ENCODE measurements around the gene TCEAL5.
"Not testable (repeated sequence)": the region's sequence is repeated elsewhere in the genome, so short reads cannot be mapped to it uniquely, and the experiment has no call there.

The TCEAL5 gene

GRCh38 chrX:103276581-103277002 lies at the start of gene TCEAL5:
TSS of gene TCEAL5 (minus strand) at chrX:103276750. CDS start at chrX:103274563, 2,187 bp downstream.
- no peak for DNase-seq

GRCh38 chrX:103311399-103311780 lies 34.8 kb upstream of the TCEAL5 start:
- no peak for DNase-seq

DNA sequence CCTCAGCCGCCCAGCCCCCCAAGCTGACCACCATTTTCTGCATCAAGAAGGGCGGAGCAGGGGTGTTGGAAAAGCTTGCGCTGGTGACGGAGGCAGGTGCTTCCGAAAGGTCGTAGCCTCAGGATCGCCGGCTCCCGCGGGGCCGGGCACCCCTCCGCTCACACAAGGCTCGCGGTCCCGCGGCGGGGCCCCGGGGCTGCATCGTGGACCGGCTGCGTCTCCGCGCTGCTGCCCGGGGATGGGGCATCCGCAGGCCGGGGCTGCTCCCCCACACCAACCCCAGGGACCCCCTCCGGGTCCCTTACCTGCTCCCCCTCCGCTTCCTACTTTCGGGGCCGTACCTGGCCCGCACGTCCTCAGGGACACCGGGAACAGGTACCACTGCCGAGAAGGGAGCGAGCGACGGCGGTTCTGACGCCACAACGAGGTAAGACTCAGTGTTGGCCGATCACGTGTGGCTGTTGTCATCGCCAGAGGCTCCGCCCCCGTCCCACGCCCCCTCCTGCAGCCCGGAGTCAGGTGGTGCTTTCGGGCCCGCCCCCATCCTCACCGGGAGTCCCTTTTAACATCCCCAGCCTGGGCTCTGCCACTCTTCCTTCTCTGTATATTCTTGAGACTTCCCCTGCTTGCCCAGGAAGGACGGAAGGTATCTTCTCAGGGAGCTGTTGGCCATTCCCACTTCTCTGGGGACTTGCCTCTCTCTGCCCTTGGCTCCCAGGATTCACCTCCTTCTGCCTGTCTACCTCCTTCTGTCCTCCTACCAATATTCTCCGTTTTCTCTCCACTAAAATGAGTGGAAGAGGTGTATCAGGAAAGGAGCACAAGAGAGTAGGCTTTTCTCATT lies 34.2 kb upstream of the TCEAL5 start, which contains the start of gene BEX2:
Gene BEX2, minus strand, starts transcription at position 436 of the 844 bp plus-strand sequence. CDS start 1,014 bp downstream, outside the sequence.
- peak; percentile 81 to 85 for DNase-seq

DNA sequence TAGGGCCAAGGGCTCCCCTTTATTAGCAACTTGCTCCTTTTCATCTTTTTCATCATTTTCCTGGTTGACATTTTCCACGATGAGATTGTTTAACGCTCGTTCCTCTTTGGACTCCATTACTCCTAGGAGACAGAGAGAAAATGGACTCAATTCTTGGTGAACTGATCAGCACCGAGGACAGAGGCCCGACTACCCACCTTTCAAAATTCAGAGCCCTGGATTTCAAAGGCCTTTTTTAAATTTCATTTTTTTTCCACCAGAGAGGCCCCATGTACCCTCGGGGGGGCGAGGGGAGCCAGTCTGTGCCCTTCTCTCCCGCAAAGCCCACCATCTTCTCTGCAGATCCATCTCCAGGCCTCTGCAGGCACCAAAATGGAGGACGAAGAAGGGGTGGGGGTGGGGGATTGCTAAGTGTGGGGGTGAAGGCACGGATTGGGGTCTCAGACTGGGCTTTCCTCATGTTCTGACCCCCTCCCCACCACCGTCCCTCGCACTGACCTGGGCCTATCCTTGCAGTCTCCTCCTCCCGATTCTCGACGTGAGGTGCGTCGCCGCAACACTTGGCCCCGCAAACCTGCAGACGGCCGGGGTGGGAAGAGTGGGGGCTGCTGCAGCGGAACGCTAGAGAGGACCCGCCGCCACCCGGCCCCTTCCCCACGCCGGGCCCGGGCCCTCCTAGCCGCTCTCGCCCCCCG lies 33.5 kb upstream of the TCEAL5 start:
- DNase-seq: peak in 1 of 2 experiments; percentile 3

DNA sequence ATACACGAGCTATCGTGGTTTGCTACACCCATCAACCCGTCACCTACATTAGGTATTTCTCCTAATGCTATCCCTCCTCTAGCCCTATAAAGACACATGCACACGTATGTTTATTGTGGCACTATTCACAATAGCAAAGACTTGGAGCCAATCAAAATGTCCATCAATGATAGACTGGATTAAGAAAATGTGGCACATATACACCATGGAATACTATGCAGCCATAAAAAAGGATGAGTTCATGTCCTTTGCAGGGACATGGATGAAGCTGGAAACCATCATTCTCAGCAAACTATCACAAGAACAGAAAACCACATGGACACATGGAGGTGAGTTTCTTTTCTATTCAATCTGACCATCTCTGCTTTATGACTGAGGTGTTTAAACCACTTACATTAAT lies 29.1 kb upstream of the TCEAL5 start:
- DNase-seq: not testable (repeated sequence)

- DNase-seq: no peak
Measured at GRCh38 chrX:103304705-103305104, 28.2 kb upstream of the TCEAL5 start.

DNA sequence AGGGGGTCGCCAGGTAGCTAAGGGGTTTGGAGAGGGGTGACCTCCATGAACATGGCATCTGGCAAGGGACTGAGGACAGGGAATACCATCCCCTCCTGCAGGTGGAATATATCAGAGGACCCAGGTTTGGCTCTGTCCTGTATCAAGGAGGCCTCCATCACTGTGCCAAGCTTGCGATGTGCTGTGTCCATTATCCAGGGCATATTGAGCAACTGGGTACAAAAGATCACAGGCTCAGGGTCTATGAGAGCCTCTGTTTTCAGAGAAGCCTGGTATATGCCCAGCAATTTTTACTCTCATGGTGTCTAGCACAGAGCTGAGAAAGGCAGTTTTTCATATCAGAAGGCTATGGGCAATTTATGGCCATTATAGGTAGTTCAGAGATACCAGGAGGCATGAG lies 16.6 kb upstream of the TCEAL5 start:
- DNase-seq: no peak

GRCh38 chrX:103279624-103280023 lies 3.1 kb upstream of the TCEAL5 start:
- no peak for DNase-seq

DNA sequence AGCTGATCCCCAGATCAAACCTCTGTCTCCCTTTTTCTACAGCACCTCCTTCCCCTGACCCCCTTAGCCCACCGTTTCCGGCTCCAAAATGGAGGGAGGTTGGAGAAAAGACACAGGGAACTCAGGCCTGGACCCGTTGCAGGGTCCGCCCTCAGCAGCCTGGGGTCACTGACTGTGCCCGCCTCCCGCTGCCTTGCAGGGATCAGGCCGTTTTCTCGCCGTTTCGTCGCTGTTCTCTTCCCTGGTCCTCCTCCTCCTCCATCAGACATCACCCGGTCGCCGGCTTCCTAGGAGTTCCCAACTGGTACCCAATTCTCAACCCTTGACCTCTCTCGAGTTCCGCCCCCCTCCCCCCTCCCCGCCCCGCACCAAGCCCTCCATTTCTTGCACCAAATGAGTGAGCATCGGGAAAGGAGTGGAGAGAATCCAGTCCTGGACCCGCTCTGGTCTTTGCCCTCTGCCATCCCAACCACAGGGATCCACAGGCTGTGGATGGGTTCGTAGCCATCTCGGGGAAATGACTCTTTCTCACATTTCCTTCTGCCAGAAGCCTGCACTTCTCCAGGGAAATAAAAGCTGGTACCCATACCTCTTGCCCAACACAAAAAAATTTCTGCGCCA lies 493 bp downstream of the TCEAL5 start:
- no peak for DNase-seq

DNA sequence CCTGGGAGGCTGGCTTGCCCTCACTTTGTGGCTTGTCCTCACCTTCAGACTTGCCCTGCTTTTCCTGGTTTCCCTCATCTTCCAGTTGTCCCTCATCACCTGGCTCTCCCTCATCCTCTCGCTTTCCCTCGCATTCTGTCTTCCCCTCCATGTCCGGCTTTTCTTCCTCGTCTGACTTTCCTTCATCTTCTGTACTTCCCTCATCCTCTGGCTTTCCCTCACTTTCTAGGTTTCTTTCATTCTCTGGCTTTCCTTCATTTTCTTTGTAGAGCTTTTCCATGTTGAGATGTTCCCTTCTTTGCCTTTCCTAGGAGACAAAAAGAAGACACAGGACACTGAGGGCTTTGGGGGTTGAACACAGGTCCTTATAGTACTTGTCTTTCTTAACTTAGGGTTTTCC lies 2.3 kb downstream of the TCEAL5 start:
- DNase-seq: no peak

- DNase-seq: no peak
Measured at GRCh38 chrX:103258275-103258674, 18.3 kb downstream of the TCEAL5 start.

DNA sequence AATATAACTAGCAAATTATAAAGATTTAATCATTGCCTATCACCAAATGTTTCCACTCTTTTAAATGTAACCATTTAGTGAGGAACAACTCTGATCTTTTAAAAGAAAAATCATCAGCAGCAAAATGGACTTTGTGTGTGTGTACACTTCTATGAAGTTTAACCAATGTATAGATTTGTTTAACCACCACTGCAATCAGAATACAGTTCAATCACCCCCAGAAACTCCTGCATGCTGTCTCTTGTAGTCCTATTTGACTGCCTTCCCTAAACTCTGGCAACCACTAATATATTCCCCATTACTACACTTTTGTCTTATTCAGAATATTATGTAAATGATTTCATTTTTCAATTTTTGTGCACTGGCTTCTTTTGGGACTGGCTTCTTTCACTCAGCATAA lies 19.9 kb downstream of the TCEAL5 start:
- no peak for DNase-seq

- DNase-seq: peak; percentile 62 to 74
Measured at GRCh38 chrX:103254921-103255493, 21.5 kb downstream of the TCEAL5 start, which contains the start of gene TCEAL8. TSS of gene TCEAL8 (minus strand) at chrX:103255155. CDS start at chrX:103253979, 1,176 bp downstream.

DNA sequence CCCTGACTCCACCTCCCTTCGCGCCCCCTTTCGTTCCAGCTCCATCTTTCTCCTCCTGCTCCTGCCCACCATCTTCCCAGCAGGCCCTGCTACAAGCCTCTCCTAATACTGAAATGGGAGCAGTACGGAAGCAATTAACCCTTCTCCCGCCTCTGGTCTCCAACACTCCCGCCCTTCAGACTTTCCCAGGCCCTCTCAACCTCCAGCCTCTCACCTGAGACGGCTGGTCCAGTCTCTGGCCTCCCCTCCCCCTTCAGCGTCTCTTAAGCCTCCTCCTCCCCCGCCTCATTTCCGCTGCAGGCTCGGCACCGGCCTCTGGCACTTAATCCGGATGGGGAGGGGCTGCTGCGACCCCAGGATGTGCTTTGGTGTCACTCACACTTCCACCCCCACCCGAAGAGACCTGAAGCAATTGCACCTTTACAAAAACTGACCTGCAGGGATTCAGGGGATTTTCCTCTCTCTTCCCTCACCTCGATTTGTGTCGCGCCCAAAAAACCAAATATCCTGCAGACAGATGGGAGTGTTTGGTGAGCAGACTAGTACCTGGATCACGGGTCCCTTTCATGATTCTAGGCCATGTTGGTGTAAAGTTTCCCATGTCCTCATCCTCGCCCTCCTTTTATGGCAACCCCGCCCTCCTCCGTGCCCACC lies 22.3 kb downstream of the TCEAL5 start:
- DNase-seq: peak; percentile 52 to 60

DNA sequence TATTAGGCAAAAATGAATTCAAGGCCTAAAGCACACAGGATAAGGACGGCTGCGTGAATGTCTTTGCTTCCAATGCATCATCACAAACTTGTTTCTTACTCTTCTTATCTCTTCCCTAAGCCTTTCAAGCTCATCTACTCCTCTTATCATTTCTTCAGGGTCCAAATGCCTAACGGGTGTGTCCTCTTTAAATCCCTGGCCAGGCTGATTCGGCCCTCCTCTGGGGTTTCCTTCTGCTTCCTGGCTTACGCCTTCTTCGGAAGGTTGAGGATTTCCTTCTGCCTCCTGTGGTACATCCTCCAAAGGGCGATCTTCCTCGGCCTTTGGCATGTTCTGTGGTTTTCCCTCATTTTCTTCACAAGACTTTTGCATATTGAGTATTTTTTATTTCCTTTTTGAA lies 22.9 kb downstream of the TCEAL5 start:
- no peak for DNase-seq

- DNase-seq: no peak
Measured at GRCh38 chrX:103250977-103251376, 25.6 kb downstream of the TCEAL5 start.

DNA sequence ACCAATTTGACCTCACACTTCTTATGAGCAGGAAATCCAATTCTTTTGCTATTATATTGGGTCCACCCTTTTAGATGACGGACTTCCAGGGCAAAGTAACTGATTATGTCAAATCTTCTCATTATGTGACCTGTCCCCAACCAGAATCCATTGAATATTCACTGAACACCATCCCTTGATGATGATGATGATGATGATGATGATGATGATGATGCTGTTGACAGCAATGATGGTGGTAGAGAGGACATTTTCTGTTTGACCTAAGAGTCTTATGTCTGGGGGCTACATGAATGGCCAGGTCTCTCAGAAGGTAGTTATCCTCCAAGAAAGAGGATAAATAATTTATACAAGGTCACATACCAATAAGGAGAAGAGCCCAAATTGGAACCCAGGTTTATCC lies 26.7 kb downstream of the TCEAL5 start:
- DNase-seq: no peak

GRCh38 chrX:103248553-103248952 lies 28.0 kb downstream of the TCEAL5 start:
- no peak for DNase-seq

DNA sequence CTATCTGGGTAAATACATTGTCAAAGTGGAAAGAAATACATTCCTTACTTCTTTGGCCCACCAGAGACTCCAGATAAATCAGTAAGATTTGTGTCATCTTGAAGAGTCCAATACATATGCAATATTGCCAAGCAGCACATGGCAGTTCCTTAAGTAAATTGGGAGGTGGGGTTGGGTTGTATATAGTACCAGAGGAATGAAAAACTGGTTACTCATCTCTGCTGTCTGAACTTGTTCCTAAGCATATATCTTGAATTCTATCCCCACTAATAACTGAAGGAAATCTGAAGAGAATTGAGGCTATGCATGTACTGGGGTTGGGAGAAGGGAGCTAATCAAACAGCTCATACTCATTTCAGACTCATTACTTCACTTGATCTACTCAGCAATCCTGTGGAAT lies 36.4 kb downstream of the TCEAL5 start:
- DNase-seq: no peak

DNA sequence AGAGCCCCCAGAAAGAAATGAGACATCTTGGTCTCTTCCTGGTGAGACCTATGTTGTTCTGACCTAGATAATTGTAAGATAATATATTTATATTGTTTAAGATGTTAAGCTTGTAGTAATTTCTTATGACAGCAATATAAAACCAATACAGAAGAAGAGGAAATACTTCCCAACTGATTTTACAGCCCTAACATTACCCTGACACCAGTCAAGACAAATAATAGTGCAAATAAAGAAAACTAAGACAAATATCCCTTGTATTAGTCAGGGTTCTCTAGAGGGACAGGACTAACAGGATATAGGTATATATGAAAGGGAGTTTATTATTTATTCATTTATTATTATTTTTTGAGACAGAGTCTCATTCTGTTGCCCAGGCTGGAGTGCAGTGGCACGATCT lies 40.3 kb downstream of the TCEAL5 start:
- DNase-seq: no peak

DNA sequence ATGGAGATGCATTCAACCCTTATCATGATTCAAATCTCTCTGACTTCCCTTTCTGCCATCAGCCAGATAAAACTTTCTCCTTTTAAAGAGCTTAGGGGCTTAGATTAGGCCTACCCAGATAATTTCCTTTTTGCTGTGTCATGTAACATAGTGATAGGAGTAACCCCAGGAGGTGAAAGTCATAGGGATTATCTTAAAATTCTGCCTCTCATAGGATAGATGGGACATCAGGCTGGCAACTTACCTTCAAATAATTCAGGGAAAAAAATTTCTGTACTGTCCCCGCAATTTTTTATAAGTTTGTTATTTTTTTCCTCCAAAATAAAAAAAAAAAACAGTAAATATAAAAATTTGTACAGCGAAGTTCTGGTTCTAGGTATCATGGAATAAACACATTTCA lies 40.9 kb downstream of the TCEAL5 start:
- not testable (repeated sequence) for DNase-seq

DNA sequence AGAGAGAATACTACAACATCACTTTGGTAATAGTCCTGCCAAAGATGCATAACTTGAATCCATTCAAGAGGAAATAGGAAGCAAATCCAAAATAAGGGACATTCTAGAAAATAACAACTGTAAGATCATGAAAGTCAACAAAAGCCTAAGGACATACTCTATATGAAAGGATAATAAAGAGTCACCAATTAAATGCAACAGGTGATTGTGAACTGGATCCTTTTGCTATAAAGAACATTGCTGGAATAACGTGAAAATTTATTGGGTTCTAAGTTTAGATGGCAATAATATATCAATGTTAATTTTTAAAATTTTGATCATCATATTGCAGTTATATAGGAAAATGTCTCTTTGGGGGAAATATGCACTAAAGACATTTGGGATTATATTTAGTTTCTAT lies 41.7 kb downstream of the TCEAL5 start:
- no peak for DNase-seq

GRCh38 chrX:103233263-103233662 lies 43.3 kb downstream of the TCEAL5 start:
- DNase-seq: no peak

Measured in activated CD4-positive, alpha-beta T cell treated with anti-CD3 and anti-CD28 coated beads, Interleukin-2, amount 50 U/mL, for 48 hours (primary cell).